Thyroid gland (tissue), 4 donors: ENCODE data around the gene CNTFR.

ENCODE experiments used
- POLR2A ChIP-seq, 2 donors: fragments of 450-650 bp; IDR thresholded peaks; one replicate each; pipeline ENCODE4 v1.6.1; 2017; ENCODE audit warnings: antibody characterized with exemption in 2 of 2, mild to moderate bottlenecking in 2 of 2, moderate library complexity in 1 of 2
- TF ChIP-seq, protein P1 (sequence below), 6 experiments: fragments of 200-600 bp in 3 of 6; fragments of 450-650 bp in 3 of 6; sonication (generic) in 3 of 6; IDR thresholded peaks; one replicate each; pipeline ENCODE4 v1.5.1; 2016 to 2019; ENCODE audit warnings: antibody characterized with exemption in 6 of 6, mild to moderate bottlenecking in 2 of 6, inconsistent platforms in 1 of 6, moderate library complexity in 1 of 6

DNA sequence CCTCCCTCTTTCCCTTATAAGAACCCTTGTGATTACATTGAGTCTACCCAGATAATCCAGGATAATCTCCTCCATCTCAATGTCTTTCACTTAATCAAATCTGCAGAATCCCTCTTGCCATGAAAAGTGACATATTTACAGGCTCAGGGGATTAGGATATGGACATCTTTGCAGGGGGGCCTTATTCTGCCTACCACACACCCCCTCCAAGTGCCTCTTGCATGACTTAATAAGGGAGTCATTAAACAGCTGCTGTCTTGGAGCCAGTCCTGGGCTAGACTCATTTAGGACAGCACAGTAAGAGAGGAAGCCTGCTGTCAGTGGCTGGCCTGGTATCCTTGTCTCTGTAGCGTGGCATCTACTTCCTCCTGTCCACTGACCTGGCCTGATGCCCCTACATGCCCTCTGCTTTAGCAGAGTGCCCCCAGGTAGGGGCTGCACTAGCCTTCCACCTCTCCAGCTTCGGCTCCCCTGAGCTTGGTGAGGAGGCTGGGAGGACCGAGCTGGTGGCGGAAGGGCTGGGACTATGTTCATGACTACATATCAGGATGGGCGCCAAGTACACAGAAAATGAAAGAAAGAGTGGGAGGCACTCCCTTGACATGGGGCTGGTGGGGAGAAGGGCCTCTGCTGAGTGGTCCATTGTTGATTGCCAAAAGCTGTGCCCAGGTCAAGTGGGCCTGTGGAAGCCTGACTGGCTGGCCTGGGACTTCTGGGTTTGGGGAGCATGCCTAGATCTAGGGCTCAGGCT, 84.0 kb downstream of the CNTFR start:
- no peak for TF ChIP-seq POLR2A (IDR thresholded peaks at IDR 0.05)
- TF ChIP-seq, protein P1, sequence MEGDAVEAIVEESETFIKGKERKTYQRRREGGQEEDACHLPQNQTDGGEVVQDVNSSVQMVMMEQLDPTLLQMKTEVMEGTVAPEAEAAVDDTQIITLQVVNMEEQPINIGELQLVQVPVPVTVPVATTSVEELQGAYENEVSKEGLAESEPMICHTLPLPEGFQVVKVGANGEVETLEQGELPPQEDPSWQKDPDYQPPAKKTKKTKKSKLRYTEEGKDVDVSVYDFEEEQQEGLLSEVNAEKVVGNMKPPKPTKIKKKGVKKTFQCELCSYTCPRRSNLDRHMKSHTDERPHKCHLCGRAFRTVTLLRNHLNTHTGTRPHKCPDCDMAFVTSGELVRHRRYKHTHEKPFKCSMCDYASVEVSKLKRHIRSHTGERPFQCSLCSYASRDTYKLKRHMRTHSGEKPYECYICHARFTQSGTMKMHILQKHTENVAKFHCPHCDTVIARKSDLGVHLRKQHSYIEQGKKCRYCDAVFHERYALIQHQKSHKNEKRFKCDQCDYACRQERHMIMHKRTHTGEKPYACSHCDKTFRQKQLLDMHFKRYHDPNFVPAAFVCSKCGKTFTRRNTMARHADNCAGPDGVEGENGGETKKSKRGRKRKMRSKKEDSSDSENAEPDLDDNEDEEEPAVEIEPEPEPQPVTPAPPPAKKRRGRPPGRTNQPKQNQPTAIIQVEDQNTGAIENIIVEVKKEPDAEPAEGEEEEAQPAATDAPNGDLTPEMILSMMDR (IDR thresholded peaks at IDR 0.05), result no peak
